CD4-positive, alpha-beta memory T cell (primary cell): ENCODE results near the gene PLCH2. TPM values are rescaled to one million over a fixed set of nuclear protein-coding genes. Genes with fewer than 3 reads are reported as not detected.

ENCODE experiments used
- CTCF ChIA-PET: fragments of 350-600 bp; sonication (Branson Sonifier 250); formaldehyde crosslinking; loops from one replicate; lab custom pipeline; 2021; ENCODE audit warnings: inconsistent platforms; ENCODE audit not compliant: partially characterized antibody; lab: Charles Lee
- POLR2A ChIA-PET: fragments of 350-600 bp; sonication (Branson Sonifier 250); formaldehyde crosslinking; loops from one replicate; lab custom pipeline; 2021; ENCODE audit not compliant: partially characterized antibody; lab: Charles Lee
- DNase-seq, 5 donors: peaks; one replicate each; pipeline versions ENCODE4 v3.0.0 to v3.0.0-alpha.2; 2020 to 2022; ENCODE audit warnings: mixed read lengths in 1 of 5
- H3K27ac ChIP-seq: one replicate; pipeline ENCODE4 v1.7.0; 2013; ENCODE audit warnings: low read depth, low read length
- H3K27me3 ChIP-seq: 2 replicates; pipeline ENCODE4 v1.7.0; 2013; ENCODE audit warnings: mild to moderate bottlenecking, low read length, moderate library complexity; ENCODE audit not compliant: insufficient read depth
- H3K36me3 ChIP-seq: 2 replicates; pipeline ENCODE4 v1.7.0; 2013; ENCODE audit warnings: mild to moderate bottlenecking, low read length, moderate library complexity; ENCODE audit not compliant: insufficient read depth
- H3K4me1 ChIP-seq: 2 replicates; pipeline ENCODE4 v1.7.0; 2013; ENCODE audit warnings: mild to moderate bottlenecking, low read length, moderate library complexity; ENCODE audit not compliant: insufficient read depth
- H3K4me3 ChIP-seq, 2 donors: one replicate each; pipeline ENCODE4 v1.7.0; 2013; ENCODE audit warnings: low read length in 2 of 2, mild to moderate bottlenecking in 1 of 2
- H3K9me3 ChIP-seq, 2 donors: one replicate each; pipeline ENCODE4 v1.7.0; 2013; ENCODE audit warnings: low read length in 2 of 2, control low read depth in 1 of 2; ENCODE audit not compliant: control insufficient read depth in 1 of 2
- H3K27ac Mint-ChIP-seq, 7 donors: one replicate each; pipeline ENCODE4 v1.8.0; 2020 to 2021; ENCODE audit warnings: mixed read lengths in 7 of 7, mild to moderate bottlenecking in 6 of 7, inconsistent platforms in 3 of 7, moderate library complexity in 3 of 7
- H3K27me3 Mint-ChIP-seq, 2 donors: one replicate each; pipeline ENCODE4 v1.8.0; 2020 to 2021; ENCODE audit warnings: mixed read lengths in 2 of 2
- H3K36me3 Mint-ChIP-seq, 2 donors: one replicate each; pipeline ENCODE4 v1.8.0; 2020 to 2021; ENCODE audit warnings: mixed read lengths in 2 of 2, inconsistent platforms in 1 of 2, mild to moderate bottlenecking in 1 of 2
- H3K4me1 Mint-ChIP-seq, 4 donors: one replicate each; pipeline ENCODE4 v1.8.0; 2020 to 2021; ENCODE audit warnings: mixed read lengths in 4 of 4, mild to moderate bottlenecking in 1 of 4
- H3K4me3 Mint-ChIP-seq, 8 donors: one replicate each; pipeline ENCODE4 v1.8.0; 2020 to 2021; ENCODE audit warnings: mixed read lengths in 8 of 8, mild to moderate bottlenecking in 7 of 8, moderate library complexity in 6 of 8, inconsistent platforms in 3 of 8
- H3K9me3 Mint-ChIP-seq, 8 donors: one replicate each; pipeline ENCODE4 v1.8.0; 2020 to 2021; ENCODE audit warnings: mixed read lengths in 8 of 8, mild to moderate bottlenecking in 5 of 8, inconsistent platforms in 3 of 8, moderate library complexity in 1 of 8
- intact Hi-C: fragments of 100-400 bp; cut with micrococcal nuclease; formaldehyde crosslinking; loops from one replicate; pipeline ENCODE4 v1.15.1; 2023
- polyA plus RNA-seq, 2 donors: library from polyadenylated mRNA; unstranded; fragments of 300-500 nt; fragmentation: Illumina TruSeq; gene quantifications; one replicate each; pipeline ENCODE4 v1.2.3, GENCODE V29; 2021
- total RNA-seq, 2 experiments: library from RNA; stranded (reverse); gene quantifications; one replicate each; pipeline ENCODE4 v1.2.3, GENCODE V29; 2021

The PLCH2 gene
- total and polyA plus RNA-seq, 4 experiments from 2014 or later = 2.0 to 31.6 (median 26.6) TPM; not detected in 1

DNA sequence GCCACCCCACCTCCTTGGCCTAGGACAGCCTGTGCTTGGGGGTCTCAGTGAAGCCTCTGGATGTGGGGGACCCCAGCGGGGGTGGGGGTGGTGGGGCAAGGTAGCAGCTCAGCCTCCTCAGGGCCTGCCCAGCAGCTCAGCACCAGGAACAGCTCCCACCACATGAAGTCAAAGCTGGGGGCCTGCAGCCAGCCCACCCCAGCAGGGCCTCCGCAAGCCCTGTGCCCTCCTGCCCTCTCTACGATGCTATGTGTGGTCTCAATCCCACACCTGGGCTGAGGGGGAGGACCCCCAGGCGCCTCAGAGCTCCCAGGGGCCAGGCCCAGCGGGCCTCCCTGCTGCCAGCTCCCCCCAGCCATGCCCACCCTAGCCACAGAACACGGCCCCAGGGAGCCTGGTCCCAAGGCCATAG, 31.7 kb downstream of the PLCH2 start:
- H3K27ac Mint-ChIP-seq = no peak overlapping the region
- no peak overlapping the region for H3K4me3 ChIP-seq
- no peak overlapping the region for H3K27ac ChIP-seq
- H3K36me3 Mint-ChIP-seq = peaks cover 4 to 33% of the 10 kb centered on the region in 2 donors
- H3K9me3 Mint-ChIP-seq = no peaks in the 10 kb centered on the region
- intact Hi-C loops = no loop called here
- CTCF ChIA-PET = interaction anchor here (1.0 kb wide), 1 partner anchor 17 kb away, joined by 3 read pairs; no protein-coding TSS in a partner anchor
- H3K4me1 ChIP-seq = no peaks in the 10 kb centered on the region
- no peaks in the 10 kb centered on the region for H3K9me3 ChIP-seq
- H3K27me3 Mint-ChIP-seq = no peaks in the 10 kb centered on the region
- POLR2A ChIA-PET = interaction anchor here (1.6 to 2.8 kb wide), 2 partner anchors 19 to 40 kb away, joined by 7 to 12 read pairs; partner anchors contain the start of gene PANK4
- H3K36me3 ChIP-seq = peaks cover 32% of the 10 kb centered on the region
- H3K4me3 Mint-ChIP-seq = no peak overlapping the region
- H3K4me1 Mint-ChIP-seq = peaks cover 0 to 1% (median 0%) of the 10 kb centered on the region in 4 donors
- no peaks in the 10 kb centered on the region for H3K27me3 ChIP-seq
- DNase-seq = no peak

DNA sequence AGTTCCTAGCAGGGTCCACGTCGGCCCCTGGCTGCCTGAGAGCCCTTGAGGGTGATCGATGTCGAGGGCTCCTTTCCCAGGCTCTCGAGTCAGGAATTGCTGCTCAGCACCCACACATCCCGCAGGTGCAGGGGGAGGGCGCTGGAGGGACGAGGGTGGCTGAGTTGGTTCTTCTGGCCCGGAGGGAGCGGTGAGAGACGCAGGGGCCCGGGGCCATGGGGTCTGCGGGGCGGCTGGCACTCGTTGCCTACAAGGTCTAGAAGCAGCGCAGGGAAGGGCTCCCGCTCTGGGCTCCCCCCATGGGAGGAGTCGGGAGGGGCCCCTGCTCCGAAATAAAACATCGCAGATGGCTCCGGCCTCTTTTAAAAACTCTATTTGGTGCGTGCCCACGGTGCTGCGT, 32.1 kb downstream of the PLCH2 start:
- Mint-ChIP-seq H3K27ac (no peak overlapping the region), H3K9me3 (no peaks in the 10 kb centered on the region), H3K27me3 (no peaks in the 10 kb centered on the region), H3K4me1 (peaks cover 0 to 1% (median 0%) of the 10 kb centered on the region in 4 donors), H3K36me3 (peaks cover 4 to 33% of the 10 kb centered on the region in 2 donors), H3K4me3 (no peak overlapping the region)
- peaks cover 36% of the 10 kb centered on the region for H3K36me3 ChIP-seq
- POLR2A ChIA-PET = interaction anchor here (0.9 to 2.8 kb wide), 3 partner anchors 15 to 40 kb away, joined by 3 to 12 read pairs (median 7); partner anchors contain the start of gene PANK4
- no peaks in the 10 kb centered on the region for H3K27me3 ChIP-seq
- no peaks in the 10 kb centered on the region for H3K9me3 ChIP-seq
- H3K4me3 ChIP-seq = no peak overlapping the region
- H3K27ac ChIP-seq = no peak overlapping the region
- H3K4me1 ChIP-seq = no peaks in the 10 kb centered on the region
- no peak for DNase-seq
- intact Hi-C loops = no loop called here
- CTCF ChIA-PET = interaction anchor here (1.0 kb wide), 1 partner anchor 17 kb away, joined by 3 read pairs; no protein-coding TSS in a partner anchor

DNA sequence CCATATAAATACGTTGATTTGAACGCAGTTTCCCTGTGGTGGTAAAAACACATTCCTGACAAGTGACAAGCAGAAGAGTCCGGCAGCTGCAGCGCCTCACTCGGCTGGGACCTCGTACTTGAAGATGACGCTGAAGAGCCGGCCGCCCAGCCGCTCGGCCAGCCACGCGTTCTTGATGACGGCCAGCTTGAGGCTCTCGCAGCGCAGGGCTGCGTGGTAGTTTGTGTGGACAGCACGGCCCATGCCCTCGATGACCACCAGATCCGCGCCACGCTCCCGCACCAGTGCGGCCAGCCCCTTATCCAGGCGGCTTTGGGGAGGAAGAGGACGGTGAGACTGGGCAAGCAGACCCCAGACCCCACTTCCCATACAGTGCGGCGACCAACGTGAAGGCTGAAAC, 32.7 kb downstream of the PLCH2 start:
- Mint-ChIP-seq H3K36me3 (peaks cover 4 to 36% of the 10 kb centered on the region in 2 donors), H3K4me3 (no peak overlapping the region), H3K27me3 (no peaks in the 10 kb centered on the region), H3K4me1 (peaks cover 0 to 1% (median 0%) of the 10 kb centered on the region in 4 donors), H3K27ac (no peak overlapping the region), H3K9me3 (no peaks in the 10 kb centered on the region)
- POLR2A ChIA-PET = interaction anchor here (0.9 kb wide), 1 partner anchor 15 kb away, joined by 3 read pairs; no protein-coding TSS in a partner anchor
- Histone ChIP-seq H3K4me3 (no peak overlapping the region), H3K27me3 (no peaks in the 10 kb centered on the region), H3K36me3 (peaks cover 42% of the 10 kb centered on the region), H3K27ac (no peak overlapping the region), H3K4me1 (no peaks in the 10 kb centered on the region), H3K9me3 (no peaks in the 10 kb centered on the region)
- DNase-seq = no peak
- intact Hi-C loops = no loop called here
- CTCF ChIA-PET = no interaction called here

- DNase-seq = no peak
- no peaks in the 10 kb centered on the region for H3K9me3 ChIP-seq
- no peaks in the 10 kb centered on the region for H3K27me3 Mint-ChIP-seq
- peaks cover 4 to 37% of the 10 kb centered on the region in 2 donors for H3K36me3 Mint-ChIP-seq
- no peak overlapping the region for H3K4me3 Mint-ChIP-seq
- ChIA-PET CTCF (no interaction called here), POLR2A (no interaction called here)
- no peaks in the 10 kb centered on the region for H3K27me3 ChIP-seq
- H3K27ac Mint-ChIP-seq = no peak overlapping the region
- H3K4me1 ChIP-seq = no peaks in the 10 kb centered on the region
- peaks cover 46% of the 10 kb centered on the region for H3K36me3 ChIP-seq
- intact Hi-C loops = no loop called here
- H3K9me3 Mint-ChIP-seq = no peaks in the 10 kb centered on the region
- peaks cover 0 to 1% (median 0%) of the 10 kb centered on the region in 4 donors for H3K4me1 Mint-ChIP-seq
- H3K4me3 ChIP-seq = no peak overlapping the region
- no peak overlapping the region for H3K27ac ChIP-seq
Observed at GRCh38 chr1:2509589-2509988, 33.5 kb downstream of the PLCH2 start.

DNA sequence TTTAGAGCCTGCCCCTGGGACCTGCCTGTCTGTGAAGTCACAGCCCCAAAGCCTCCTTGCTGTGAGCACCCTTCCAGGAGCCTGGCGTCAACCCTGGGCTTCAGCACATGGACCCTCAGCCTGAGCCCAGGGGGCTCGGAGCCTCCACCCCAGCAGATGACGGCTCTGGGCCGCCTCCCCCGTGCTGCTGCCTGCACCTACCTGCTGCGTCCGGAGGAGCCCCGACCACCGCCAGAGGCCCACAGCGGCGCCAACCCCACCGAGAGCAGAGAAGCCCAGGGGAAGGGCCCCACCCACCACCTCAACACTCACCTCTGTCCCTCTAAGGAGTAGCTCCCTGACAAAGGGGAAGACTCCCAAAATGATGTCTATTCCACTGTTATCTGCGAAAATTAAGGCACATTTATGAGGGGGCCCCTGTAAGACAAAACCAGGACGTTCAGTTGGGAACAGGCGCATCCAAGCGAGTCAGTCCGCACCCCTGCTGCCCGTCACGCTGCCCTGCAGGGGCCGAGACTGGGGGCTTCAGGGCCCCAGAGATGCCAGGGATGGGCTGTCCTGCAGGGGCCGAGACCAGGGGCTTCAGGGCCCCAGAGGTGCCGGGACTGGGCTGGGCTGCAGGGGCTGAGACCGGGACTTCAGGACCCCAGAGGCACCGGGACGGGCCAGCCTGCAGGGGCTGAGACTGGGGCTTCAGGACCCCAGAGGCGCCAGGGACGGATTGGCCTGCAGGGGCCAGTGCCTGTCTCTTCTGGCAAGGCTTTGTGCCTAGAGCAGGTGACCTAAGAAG, 34.5 kb downstream of the PLCH2 start:
- peaks cover 0 to 1% (median 0%) of the 10 kb centered on the region in 4 donors for H3K4me1 Mint-ChIP-seq
- H3K4me3 Mint-ChIP-seq = no peak overlapping the region
- intact Hi-C loops = no loop called here
- H3K27ac Mint-ChIP-seq = no peak overlapping the region
- Histone ChIP-seq H3K36me3 (peaks cover 56% of the 10 kb centered on the region), H3K9me3 (no peaks in the 10 kb centered on the region), H3K27ac (no peak overlapping the region), H3K4me1 (no peaks in the 10 kb centered on the region), H3K4me3 (no peak overlapping the region), H3K27me3 (no peaks in the 10 kb centered on the region)
- H3K9me3 Mint-ChIP-seq = no peaks in the 10 kb centered on the region
- no peaks in the 10 kb centered on the region for H3K27me3 Mint-ChIP-seq
- no peak for DNase-seq
- POLR2A ChIA-PET = no interaction called here
- CTCF ChIA-PET = no interaction called here
- H3K36me3 Mint-ChIP-seq = peaks cover 4 to 40% of the 10 kb centered on the region in 2 donors

DNA sequence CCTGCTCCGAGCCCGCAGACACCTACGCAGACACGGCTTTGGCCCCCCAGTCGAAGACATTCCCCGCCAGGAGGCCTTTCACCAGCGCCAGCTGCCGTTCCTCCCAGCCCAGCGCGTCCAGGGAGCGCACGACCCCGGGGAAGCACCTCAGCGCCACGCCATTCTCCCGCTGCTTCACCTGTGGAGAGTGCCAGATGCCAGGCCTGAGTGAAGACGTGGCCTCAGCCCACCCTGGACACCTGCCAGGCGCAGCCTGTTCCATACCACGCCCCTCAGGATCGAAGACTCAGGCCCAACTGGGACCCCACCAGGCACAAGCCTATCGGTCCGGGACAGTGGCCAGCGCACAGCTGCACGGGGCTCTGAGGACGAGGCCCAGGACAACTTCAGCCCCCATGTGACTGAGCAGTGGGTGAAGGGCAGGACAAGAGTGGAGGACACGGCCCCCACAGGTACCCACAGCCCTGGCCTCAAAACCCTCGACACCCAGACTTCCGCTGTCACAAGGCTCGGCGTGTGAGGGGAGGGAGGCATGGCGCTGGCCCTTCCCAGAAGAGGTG, 36.9 kb downstream of the PLCH2 start:
- peaks cover 10 to 56% of the 10 kb centered on the region in 2 donors for H3K36me3 Mint-ChIP-seq
- Histone ChIP-seq H3K9me3 (no peaks in the 10 kb centered on the region), H3K4me3 (no peak overlapping the region), H3K36me3 (peaks cover 77% of the 10 kb centered on the region), H3K27me3 (no peaks in the 10 kb centered on the region), H3K27ac (no peak overlapping the region), H3K4me1 (no peaks in the 10 kb centered on the region)
- H3K27me3 Mint-ChIP-seq = no peaks in the 10 kb centered on the region
- intact Hi-C loops = no loop called here
- POLR2A ChIA-PET = no interaction called here
- peaks cover 0 to 1% (median 0%) of the 10 kb centered on the region in 4 donors for H3K4me1 Mint-ChIP-seq
- no peak for DNase-seq
- CTCF ChIA-PET = interaction anchor here (1.1 kb wide), 1 partner anchor 36 kb away, joined by 3 read pairs; no protein-coding TSS in a partner anchor
- H3K27ac Mint-ChIP-seq = no peak overlapping the region
- H3K9me3 Mint-ChIP-seq = no peaks in the 10 kb centered on the region
- no peak overlapping the region for H3K4me3 Mint-ChIP-seq

GRCh38 chr1:2513939-2514652, 38.0 kb downstream of the PLCH2 start:
- intact Hi-C loops = no loop called here
- no peak overlapping the region for H3K27ac Mint-ChIP-seq
- no peak for DNase-seq
- Histone ChIP-seq H3K27ac (no peak overlapping the region), H3K4me3 (no peak overlapping the region), H3K9me3 (no peaks in the 10 kb centered on the region), H3K36me3 (peaks cover 89% of the 10 kb centered on the region), H3K4me1 (no peaks in the 10 kb centered on the region), H3K27me3 (no peaks in the 10 kb centered on the region)
- H3K9me3 Mint-ChIP-seq = no peaks in the 10 kb centered on the region
- POLR2A ChIA-PET = no interaction called here
- no peaks in the 10 kb centered on the region for H3K4me1 Mint-ChIP-seq
- H3K27me3 Mint-ChIP-seq = no peaks in the 10 kb centered on the region
- peaks cover 6 to 54% of the 10 kb centered on the region in 2 donors for H3K36me3 Mint-ChIP-seq
- no peak overlapping the region for H3K4me3 Mint-ChIP-seq
- CTCF ChIA-PET = interaction anchor here (1.1 kb wide), 1 partner anchor 34 kb away, joined by 3 read pairs; no protein-coding TSS in a partner anchor
